GM10266 (cell line): Measurements from ENCODE around the gene ECPAS.

Source experiments
- DNase-seq: peaks from one replicate; pipeline ENCODE4 v3.0.0; 2012; ENCODE audit errors: extremely low spot score
- TF ChIP-seq, protein P1 (sequence below): IDR thresholded peaks from 2 replicates; pipeline ENCODE4 v1.5.1; 2012; ENCODE audit warnings: mild to moderate bottlenecking, low read depth; ENCODE audit not compliant: control insufficient read depth, insufficient read depth; ENCODE audit errors: missing control alignments

The ECPAS gene

DNA sequence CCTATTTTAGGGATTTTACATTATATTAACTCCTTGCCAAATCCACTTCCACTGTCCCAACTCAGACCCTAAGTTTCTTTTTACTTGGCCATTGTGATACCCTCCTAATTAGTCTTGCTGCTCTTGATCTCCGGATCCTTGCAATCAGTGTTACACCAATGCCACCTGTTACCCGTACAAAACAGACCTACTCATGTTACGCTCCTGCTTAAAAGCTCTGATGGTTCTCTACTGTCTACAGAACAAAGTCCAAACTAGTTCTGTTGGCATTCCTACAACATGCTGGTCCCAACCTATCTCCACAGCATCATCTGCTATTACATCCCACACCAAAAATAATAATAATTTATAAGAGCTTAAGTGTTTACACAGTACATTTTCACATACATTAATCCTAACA lies 9.8 kb downstream of the ECPAS start:
- DNase-seq: no peak
- TF ChIP-seq, protein P1, sequence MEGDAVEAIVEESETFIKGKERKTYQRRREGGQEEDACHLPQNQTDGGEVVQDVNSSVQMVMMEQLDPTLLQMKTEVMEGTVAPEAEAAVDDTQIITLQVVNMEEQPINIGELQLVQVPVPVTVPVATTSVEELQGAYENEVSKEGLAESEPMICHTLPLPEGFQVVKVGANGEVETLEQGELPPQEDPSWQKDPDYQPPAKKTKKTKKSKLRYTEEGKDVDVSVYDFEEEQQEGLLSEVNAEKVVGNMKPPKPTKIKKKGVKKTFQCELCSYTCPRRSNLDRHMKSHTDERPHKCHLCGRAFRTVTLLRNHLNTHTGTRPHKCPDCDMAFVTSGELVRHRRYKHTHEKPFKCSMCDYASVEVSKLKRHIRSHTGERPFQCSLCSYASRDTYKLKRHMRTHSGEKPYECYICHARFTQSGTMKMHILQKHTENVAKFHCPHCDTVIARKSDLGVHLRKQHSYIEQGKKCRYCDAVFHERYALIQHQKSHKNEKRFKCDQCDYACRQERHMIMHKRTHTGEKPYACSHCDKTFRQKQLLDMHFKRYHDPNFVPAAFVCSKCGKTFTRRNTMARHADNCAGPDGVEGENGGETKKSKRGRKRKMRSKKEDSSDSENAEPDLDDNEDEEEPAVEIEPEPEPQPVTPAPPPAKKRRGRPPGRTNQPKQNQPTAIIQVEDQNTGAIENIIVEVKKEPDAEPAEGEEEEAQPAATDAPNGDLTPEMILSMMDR: no peak

DNA sequence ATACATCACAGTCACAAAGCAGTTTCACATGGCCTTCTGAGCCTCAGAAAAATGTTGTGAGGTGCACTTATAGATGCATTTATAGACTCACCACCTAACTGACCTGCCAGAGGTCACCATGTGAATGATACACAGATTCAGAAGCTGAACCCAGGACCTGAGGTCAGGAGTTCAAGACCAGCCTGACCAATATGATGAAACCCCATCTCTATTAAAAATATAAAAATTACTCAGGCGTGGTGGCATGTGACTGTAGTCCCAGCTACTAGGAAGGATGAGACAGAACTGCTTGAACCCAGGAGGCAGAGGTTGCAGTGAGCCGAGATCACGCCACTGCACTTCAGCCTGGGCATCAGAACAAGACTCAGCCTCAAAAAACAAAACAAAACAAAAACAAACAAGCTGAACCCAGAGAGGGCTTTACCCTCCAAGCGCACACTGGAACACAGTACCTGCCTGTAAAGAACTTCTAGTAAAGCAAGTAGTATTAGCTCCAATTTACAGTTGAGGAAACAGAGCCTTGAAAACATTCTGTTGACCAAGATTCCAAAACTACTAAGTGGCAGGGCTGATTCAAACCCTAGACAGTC lies 16.3 kb downstream of the ECPAS start:
- no peak for DNase-seq
- TF ChIP-seq, protein P1: no peak

DNA sequence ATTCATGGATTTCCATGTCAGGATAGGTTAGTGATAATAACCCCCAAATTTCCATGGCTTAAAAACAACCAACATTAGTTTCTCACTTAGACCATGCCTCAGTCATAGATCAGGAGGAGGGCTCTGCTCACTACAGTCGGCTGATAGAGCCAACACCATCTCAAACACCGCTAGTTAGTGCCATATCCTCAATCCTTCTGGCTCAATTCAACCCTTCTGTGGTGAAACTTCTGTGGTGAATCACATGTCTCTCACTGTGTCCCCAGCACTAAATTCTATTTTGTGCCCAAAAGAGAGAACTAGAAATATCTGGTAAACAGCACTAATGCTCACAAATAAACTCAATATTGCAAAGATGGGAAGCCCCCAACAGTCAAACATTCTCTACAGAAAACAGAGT lies 21.1 kb downstream of the ECPAS start:
- TF ChIP-seq, protein P1: no peak
- no peak for DNase-seq

DNA sequence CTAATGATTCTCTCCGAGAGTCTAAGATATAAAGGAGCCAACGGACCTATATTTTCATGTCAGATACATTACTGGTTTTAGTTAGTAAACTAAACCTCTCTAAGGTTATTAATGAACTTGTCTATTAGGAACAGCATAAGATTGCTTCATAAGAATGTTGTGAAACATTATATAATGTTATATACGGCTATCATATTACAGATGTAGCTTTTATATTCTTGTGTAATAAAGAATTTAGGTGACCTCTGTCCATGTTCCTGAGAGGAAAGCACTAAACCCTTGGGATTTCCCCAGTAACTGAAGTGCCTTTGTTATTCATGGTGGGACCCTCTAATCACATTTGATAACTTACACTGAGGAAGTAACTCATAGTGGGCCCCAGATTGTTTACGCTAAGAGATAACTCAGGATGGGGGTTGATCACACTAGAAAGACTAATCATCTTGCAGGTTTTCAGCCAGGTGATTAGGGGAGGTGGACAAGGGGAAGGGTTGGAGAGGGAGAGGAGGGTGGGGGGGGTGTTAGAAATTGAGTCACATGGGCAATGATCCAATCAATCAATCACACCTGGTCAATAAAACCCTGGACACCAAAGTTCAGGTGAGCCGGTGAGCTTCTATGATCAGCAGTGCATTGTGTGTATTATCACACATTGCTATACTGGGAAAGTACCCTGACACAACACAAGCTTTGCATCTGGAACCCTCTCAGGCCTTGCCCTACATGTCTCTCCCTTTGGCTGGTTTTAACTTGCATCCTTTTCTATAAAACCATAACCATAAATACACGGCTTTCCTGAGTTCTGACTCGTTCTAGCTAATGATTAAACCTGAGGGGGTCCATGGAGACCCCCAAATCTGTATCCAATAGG lies 25.8 kb downstream of the ECPAS start:
- DNase-seq: no peak
- TF ChIP-seq, protein P1: no peak

DNA sequence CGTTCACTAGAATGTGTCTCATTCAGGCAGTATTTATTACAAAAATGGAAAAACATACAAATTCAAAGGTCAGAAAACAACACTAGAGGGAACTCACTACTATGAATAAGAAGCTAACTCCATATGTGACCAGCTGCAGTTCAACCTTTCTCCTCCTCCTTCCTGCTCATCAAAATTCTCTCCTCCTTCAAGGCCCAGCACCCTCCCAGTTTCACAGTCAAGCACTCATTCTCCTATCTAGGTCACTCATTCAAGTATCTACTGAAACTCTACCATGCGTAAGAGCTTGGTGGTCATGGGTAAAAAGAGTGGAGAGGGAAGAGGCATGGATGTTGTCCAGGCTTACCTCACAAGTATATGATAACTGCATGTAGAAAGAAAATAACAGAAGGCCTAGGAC lies 27.7 kb downstream of the ECPAS start:
- DNase-seq: no peak
- TF ChIP-seq, protein P1: no peak

DNA sequence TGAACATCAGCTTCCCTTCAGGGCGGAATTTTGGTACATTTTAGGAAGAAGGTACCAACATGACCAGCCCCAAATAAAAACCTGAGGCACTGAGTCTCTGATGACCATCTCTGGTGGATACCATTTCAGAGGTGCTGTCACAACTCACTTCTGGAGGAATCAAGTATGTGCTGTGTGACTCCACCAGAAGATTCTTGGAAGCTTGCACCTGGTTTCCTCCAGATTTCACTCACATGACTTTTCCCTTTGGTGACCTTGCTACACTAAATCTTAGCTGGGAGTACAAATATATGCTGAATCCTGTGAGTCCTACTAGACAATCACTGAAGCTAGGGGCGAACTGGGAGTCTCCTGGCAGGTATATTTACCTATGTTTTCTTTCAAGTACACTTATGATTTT lies 28.5 kb downstream of the ECPAS start:
- no peak for DNase-seq
- TF ChIP-seq, protein P1: no peak

DNA sequence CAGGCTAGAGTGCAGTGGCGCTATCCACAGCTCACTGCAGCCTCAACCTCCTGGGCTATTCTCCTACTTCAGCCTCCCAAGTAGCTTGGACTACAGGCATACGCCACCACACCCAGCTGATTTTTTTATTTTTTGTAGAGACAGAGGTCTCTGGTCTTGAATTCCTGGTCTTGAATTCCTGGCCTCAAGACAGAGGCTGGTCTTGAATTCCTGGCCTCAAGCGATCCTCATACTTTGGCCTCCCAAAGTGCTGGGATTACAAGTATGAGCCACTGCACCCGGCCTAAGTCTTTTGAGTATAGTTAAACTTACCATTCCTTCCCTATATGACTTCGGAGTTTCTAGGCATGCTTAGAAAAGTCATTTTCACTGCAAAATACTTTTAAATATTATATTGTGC lies 29.4 kb downstream of the ECPAS start:
- no peak for DNase-seq

More for the DNA sequence above, 29.4 kb downstream of the ECPAS start:
- TF ChIP-seq, protein P1: no peak
